HepG2 (cell line): ENCODE data around the gene COL4A2. TPM values are rescaled to one million over a fixed set of nuclear protein-coding genes. Genes with fewer than 3 reads are reported as not detected.
A peak's percentile ranks its signal among the peaks of the same experiment; 100 is the strongest.

Source experiments
- ATAC-seq: fragments of 200-7000 bp; cut with Tn5 transposase; 3 replicates; pipeline ENCODE4 v1.9.1; 2020; ENCODE audit warnings: mild to moderate bottlenecking, moderate library complexity
- BruUV-seq: library from RNA; stranded (reverse); fragments of 400-500 nt; replicated peaks from 2 replicates; lab custom pipeline; 2021; lab: Mats Ljungman, UMichigan
- CTCF ChIA-PET: fragments of 300-600 bp; formaldehyde crosslinking; extraction: SDS; loops from one replicate; lab custom pipeline; 2021; ENCODE audit warnings: low total read pairs, inconsistent platforms, low intra/inter-chr PET ratio; lab: Yijun Ruan, JAX
- POLR2A ChIA-PET: fragments of 350-600 bp; sonication (Branson Sonifier 250); formaldehyde crosslinking; loops from one replicate; lab custom pipeline; 2020; ENCODE audit warnings: antibody characterized with exemption, inconsistent platforms; lab: Yijun Ruan, JAX
- DNase-seq: peaks from one replicate; pipeline ENCODE4 v3.0.0-alpha.2; 2015; ENCODE audit warnings: low spot score
- FAIRE-seq: peaks from 3 replicates; lab custom pipeline; 2011; peaks lifted over from hg19 to GRCh38; lab: Jason Lieb, UNC
- H2AFZ ChIP-seq: one replicate; pipeline ENCODE4 v1.6.1; 2011; ENCODE audit warnings: low read length, inconsistent platforms
- H3K27ac ChIP-seq: fragments of 300-600 bp; 3 replicates; pipeline ENCODE4 v1.8.0; 2011; ENCODE audit warnings: mixed run types, mild to moderate bottlenecking, mixed read lengths, low read length, inconsistent platforms; ENCODE audit not compliant: insufficient read depth; ENCODE audit errors: extremely low read length
- H3K27me3 ChIP-seq, 2 experiments: fragments of 200-600 bp in 1 of 2; 2 replicates in 1 of 2; 3 replicates in 1 of 2; pipeline versions ENCODE4 v1.6.0 to v1.8.0; 2011; ENCODE audit warnings: low read length in 2 of 2, mild to moderate bottlenecking in 2 of 2, moderate library complexity in 2 of 2, inconsistent platforms in 1 of 2; ENCODE audit not compliant: insufficient read depth in 2 of 2, control insufficient read depth in 1 of 2
- H3K36me3 ChIP-seq, 2 experiments: fragments of 200-600 bp in 1 of 2; replicated peaks in 1 of 2; 2 replicates in 1 of 2; 3 replicates in 1 of 2; pipeline versions ENCODE4 v1.5.1 to v1.8.0; 2011; ENCODE audit warnings: low read length in 2 of 2, inconsistent platforms in 1 of 2; ENCODE audit not compliant: insufficient read depth in 2 of 2, control insufficient read depth in 1 of 2
- H3K4me1 ChIP-seq: 2 replicates; pipeline ENCODE4 v1.5.1; 2012; ENCODE audit warnings: low read length, inconsistent platforms; ENCODE audit not compliant: insufficient read depth
- H3K4me2 ChIP-seq: 2 replicates; pipeline ENCODE4 v1.6.0; 2011; ENCODE audit warnings: low read depth, low read length, inconsistent platforms
- H3K4me3 ChIP-seq, 3 experiments: fragments of 200-600 bp in 1 of 3; sonication (generic), shearing (Covaris generic) in 1 of 3; replicated peaks in 1 of 3; 2 replicates each; pipeline ENCODE4 v1.5.1; 2011 to 2016; ENCODE audit warnings: low read length in 3 of 3, inconsistent platforms in 2 of 3, low read depth in 2 of 3, mild to moderate bottlenecking in 2 of 3, control low read depth in 1 of 3, mixed read lengths in 1 of 3; ENCODE audit not compliant: insufficient read depth in 1 of 3
- H3K79me2 ChIP-seq: one replicate; pipeline ENCODE4 v1.6.1; 2011; ENCODE audit warnings: low read length, inconsistent platforms; ENCODE audit not compliant: insufficient read depth
- H3K9ac ChIP-seq: 2 replicates; pipeline ENCODE4 v1.6.0; 2011; ENCODE audit warnings: mild to moderate bottlenecking, low read depth, low read length, inconsistent platforms; ENCODE audit not compliant: insufficient read depth
- H3K9me3 ChIP-seq: 2 replicates; pipeline ENCODE4 v1.5.1; 2012; ENCODE audit warnings: mild to moderate bottlenecking, low read length
- H4K20me1 ChIP-seq: 2 replicates; pipeline ENCODE4 v1.6.0; 2011; ENCODE audit warnings: inconsistent platforms, mild to moderate bottlenecking, low read length, moderate library complexity; ENCODE audit not compliant: insufficient read depth
- BCL6 ChIP-seq: IDR thresholded peaks from 2 replicates; pipeline ENCODE4 v1.6.1; 2016; ENCODE audit warnings: missing genetic modification reagents, missing compliant biosample characterization
- HNF4A ChIP-seq: sonication (generic); formaldehyde crosslinking; IDR thresholded peaks from 2 replicates; pipeline ENCODE4 v1.4.0; 2020; ENCODE audit warnings: missing genetic modification reagents
- IRF2 ChIP-seq: IDR thresholded peaks from 2 replicates; pipeline ENCODE4 v1.6.1; 2018; ENCODE audit warnings: missing genetic modification reagents, missing compliant biosample characterization
- NFKB2 ChIP-seq: sonication (generic); formaldehyde crosslinking; IDR thresholded peaks from 2 replicates; pipeline ENCODE4 v1.4.0; 2020; ENCODE audit warnings: missing genetic modification reagents, borderline replicate concordance
- NR2C2 ChIP-seq: sonication (generic); formaldehyde crosslinking; IDR thresholded peaks from 2 replicates; pipeline ENCODE4 v1.4.0; 2020; ENCODE audit warnings: missing genetic modification reagents, mild to moderate bottlenecking, moderate library complexity, borderline replicate concordance
- ONECUT2 ChIP-seq: sonication (generic); formaldehyde crosslinking; IDR thresholded peaks from 2 replicates; pipeline ENCODE4 v1.4.0; 2020; ENCODE audit warnings: missing genetic modification reagents
- TEAD2 ChIP-seq: sonication (generic); formaldehyde crosslinking; IDR thresholded peaks from 2 replicates; pipeline ENCODE4 v1.9.0; 2021; ENCODE audit warnings: missing genetic modification reagents
- ZNF138 ChIP-seq: sonication (generic); formaldehyde crosslinking; IDR thresholded peaks from 2 replicates; pipeline ENCODE4 v1.5.0; 2020; ENCODE audit warnings: mild to moderate bottlenecking, low read depth, missing genetic modification reagents
- ZNF33B ChIP-seq: sonication (generic); formaldehyde crosslinking; IDR thresholded peaks from 2 replicates; pipeline ENCODE4 v1.5.1; 2020; ENCODE audit warnings: mild to moderate bottlenecking, missing genetic modification reagents
- ZNF431 ChIP-seq: sonication (generic); formaldehyde crosslinking; IDR thresholded peaks from 2 replicates; pipeline ENCODE4 v1.9.0; 2022; ENCODE audit warnings: missing genetic modification reagents, low read depth, mild to moderate bottlenecking, borderline replicate concordance
- ZNF572 ChIP-seq: sonication (generic); formaldehyde crosslinking; IDR thresholded peaks from 2 replicates; pipeline ENCODE4 v1.5.1; 2020; ENCODE audit warnings: mild to moderate bottlenecking, missing genetic modification reagents
- WGBS: methylation state at CpG from one replicate; pipeline ENCODE4 v1.1.6; 2017; ENCODE audit warnings: low lambda C conversion rate; 5-methylcytosine and 5-hydroxymethylcytosine counted together
- in situ Hi-C: cut with HindIII; loops from 2 replicates; pipeline ENCODE4 v1.10.0; 2017; ENCODE audit warnings: low pct_unique_long_range_greater_than_20kb; ENCODE audit not compliant: extremely low pct_ligation_motif_present
- intact Hi-C: fragments of 100-400 bp; cut with micrococcal nuclease; formaldehyde crosslinking; loops from one replicate; pipeline ENCODE4 v1.10.0; 2022; ENCODE audit not compliant: unreplicated experiment
- polyA plus RNA-seq, 8 experiments: library from polyadenylated mRNA; depleted of rRNA in 3 of 8; stranded (reverse) in 7 of 8; unstranded in 1 of 8; fragments of >200 nt; fragmentation: Illumina TruSeq in 4 of 8; extraction: Trizol in 4 of 8; gene quantifications; 2 replicates each; pipeline versions ENCODE4 v1.2.1 to v1.2.3, GENCODE V29; 2011 to 2016; ENCODE audit warnings: low read depth in 4 of 8, missing spikeins in 1 of 8, mixed read lengths in 1 of 8; ENCODE audit not compliant: insufficient read depth in 1 of 8
- total RNA-seq, 5 experiments: library from RNA; depleted of rRNA; stranded (reverse); fragments of >200 nt; fragmentation: Illumina TruSeq; extraction: Trizol; gene quantifications; 2 replicates each; pipeline ENCODE4 v1.2.3, GENCODE V29; 2016; ENCODE audit warnings: low read depth in 1 of 5
- TF ChIP-seq, protein P1 (sequence below): sonication (generic); formaldehyde crosslinking; IDR thresholded peaks from 2 replicates; pipeline ENCODE4 v1.5.0; 2020; ENCODE audit warnings: mild to moderate bottlenecking, low read depth, missing genetic modification reagents, borderline replicate concordance
- TF ChIP-seq, protein P2 (sequence below): sonication (generic); formaldehyde crosslinking; IDR thresholded peaks from 2 replicates; pipeline ENCODE4 v1.4.0; 2020; ENCODE audit warnings: missing genetic modification reagents
- TF ChIP-seq, protein P3 (sequence below): sonication (generic); formaldehyde crosslinking; conservative IDR thresholded peaks from 2 replicates; pipeline ENCODE4 v1.8.0; 2022; ENCODE audit warnings: mild to moderate bottlenecking, moderate library complexity, missing genetic modification reagents

COL4A2 gene
- total and polyA plus RNA-seq, 2 of the 13 experiments (the other 11 are each of a cell fraction or from before 2014, with no cell fraction given): 0.22 to 1.9 TPM

DNA sequence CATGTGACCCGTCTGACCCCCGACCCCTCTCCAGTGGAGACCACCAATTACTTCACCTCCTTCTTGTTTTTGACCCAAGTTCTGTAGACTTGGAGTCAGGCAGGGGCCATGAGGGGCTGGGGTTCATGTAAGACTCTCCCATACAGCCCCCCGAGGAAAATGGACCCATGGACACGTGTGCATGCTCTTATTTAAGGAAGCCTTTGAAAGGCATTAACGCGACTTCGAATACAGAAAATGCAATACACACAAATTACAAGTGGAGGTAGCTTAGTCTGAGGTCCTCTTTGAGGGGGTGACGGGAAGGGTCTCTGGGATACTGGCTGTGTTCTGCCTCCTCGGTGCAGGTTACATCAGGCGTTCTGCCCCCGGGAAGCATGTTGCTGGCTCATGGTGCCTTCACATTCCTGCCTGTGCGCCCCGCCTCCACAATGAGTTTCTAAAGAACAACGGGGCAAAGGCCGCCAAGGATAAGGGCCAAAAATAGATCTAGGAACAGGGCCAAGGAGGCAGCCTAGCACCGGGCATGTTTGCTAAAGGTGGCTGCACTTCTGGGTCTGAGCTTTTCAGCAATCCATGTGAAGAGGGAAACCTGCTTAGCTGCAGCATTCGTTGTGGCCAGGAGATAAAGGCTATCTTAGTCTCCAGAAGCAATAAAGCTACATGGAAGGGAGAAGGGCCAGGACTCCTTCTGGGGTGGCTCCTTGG is 199.9 kb downstream of the COL4A2 start:
- in situ Hi-C loops (no loop called here), intact Hi-C loops (no loop called here)
- H3K27ac ChIP-seq: no peak overlapping the region
- H3K79me2 ChIP-seq: no peaks in the 10 kb centered on the region
- DNase-seq: no peak
- BruUV-seq: no TSS peak
- FAIRE-seq: no peak
- no peaks in the 10 kb centered on the region for H3K27me3 ChIP-seq
- H3K4me3 ChIP-seq: peak overlapping the region in 1 of 3 experiments; percentile 36; a peak in 1 of 6 replicates
- TF ChIP-seq NR2C2 (CRISPR knock-in tag): no peak
- TF ChIP-seq BCL6 (CRISPR knock-in tag): peak; percentile 74
- TF ChIP-seq ZNF431: no peak
- TF ChIP-seq HNF4A (CRISPR knock-in tag): 0 out of 2 replicates have a peak, but pooled peaks have one; percentile 8
- TF ChIP-seq, protein P1, sequence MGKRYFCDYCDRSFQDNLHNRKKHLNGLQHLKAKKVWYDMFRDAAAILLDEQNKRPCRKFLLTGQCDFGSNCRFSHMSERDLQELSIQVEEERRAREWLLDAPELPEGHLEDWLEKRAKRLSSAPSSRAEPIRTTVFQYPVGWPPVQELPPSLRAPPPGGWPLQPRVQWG: no peak
- peak; percentile 20; the same call in 2 of the 3 replicates for ATAC-seq
- CTCF ChIA-PET: no interaction called here
- H3K36me3 ChIP-seq: no peaks in the 10 kb centered on the region
- peak overlapping the region; percentile 58 for H3K4me2 ChIP-seq
- POLR2A ChIA-PET: no interaction called here
- 22% methylated on average over 17 of the region's 17 CpGs for WGBS
- no peak overlapping the region for H3K9ac ChIP-seq
- H2AFZ ChIP-seq: no peak overlapping the region
- no peaks in the 10 kb centered on the region for H4K20me1 ChIP-seq
- H3K4me1 ChIP-seq: peaks cover 41% of the 10 kb centered on the region
- H3K9me3 ChIP-seq: no peaks in the 10 kb centered on the region

GRCh38 chr13:110507678-110508381 is 200.7 kb downstream of the COL4A2 start:
- no peak for FAIRE-seq
- in situ Hi-C loops: no loop called here
- Histone ChIP-seq H3K79me2 (no peaks in the 10 kb centered on the region), H3K4me3 (no peak overlapping the region), H3K27me3 (no peaks in the 10 kb centered on the region), H3K9me3 (no peaks in the 10 kb centered on the region), H3K4me2 (no peak overlapping the region), H3K36me3 (no peaks in the 10 kb centered on the region), H3K27ac (no peak overlapping the region), H3K9ac (no peak overlapping the region), H4K20me1 (no peaks in the 10 kb centered on the region), H3K4me1 (peaks cover 41% of the 10 kb centered on the region), H2AFZ (no peak overlapping the region)
- no TSS peak for BruUV-seq
- over 99% methylated on average over 15 of the region's 23 CpGs for WGBS
- intact Hi-C loops: no loop called here
- DNase-seq: no peak
- POLR2A ChIA-PET: no interaction called here
- CTCF ChIA-PET: no interaction called here
- peak; percentile 14; the same call in 2 of the 3 replicates for ATAC-seq
- TF ChIP-seq IRF2: no peak
- TF ChIP-seq ONECUT2 (CRISPR knock-in tag): no peak
- no peak for TF ChIP-seq ZNF572 (CRISPR knock-in tag)
- TF ChIP-seq, protein P2, sequence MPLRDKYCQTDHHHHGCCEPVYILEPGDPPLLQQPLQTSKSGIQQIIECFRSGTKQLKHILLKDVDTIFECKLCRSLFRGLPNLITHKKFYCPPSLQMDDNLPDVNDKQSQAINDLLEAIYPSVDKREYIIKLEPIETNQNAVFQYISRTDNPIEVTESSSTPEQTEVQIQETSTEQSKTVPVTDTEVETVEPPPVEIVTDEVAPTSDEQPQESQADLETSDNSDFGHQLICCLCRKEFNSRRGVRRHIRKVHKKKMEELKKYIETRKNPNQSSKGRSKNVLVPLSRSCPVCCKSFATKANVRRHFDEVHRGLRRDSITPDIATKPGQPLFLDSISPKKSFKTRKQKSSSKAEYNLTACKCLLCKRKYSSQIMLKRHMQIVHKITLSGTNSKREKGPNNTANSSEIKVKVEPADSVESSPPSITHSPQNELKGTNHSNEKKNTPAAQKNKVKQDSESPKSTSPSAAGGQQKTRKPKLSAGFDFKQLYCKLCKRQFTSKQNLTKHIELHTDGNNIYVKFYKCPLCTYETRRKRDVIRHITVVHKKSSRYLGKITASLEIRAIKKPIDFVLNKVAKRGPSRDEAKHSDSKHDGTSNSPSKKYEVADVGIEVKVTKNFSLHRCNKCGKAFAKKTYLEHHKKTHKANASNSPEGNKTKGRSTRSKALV (CRISPR knock-in tag): no peak
- TF ChIP-seq, protein P3, sequence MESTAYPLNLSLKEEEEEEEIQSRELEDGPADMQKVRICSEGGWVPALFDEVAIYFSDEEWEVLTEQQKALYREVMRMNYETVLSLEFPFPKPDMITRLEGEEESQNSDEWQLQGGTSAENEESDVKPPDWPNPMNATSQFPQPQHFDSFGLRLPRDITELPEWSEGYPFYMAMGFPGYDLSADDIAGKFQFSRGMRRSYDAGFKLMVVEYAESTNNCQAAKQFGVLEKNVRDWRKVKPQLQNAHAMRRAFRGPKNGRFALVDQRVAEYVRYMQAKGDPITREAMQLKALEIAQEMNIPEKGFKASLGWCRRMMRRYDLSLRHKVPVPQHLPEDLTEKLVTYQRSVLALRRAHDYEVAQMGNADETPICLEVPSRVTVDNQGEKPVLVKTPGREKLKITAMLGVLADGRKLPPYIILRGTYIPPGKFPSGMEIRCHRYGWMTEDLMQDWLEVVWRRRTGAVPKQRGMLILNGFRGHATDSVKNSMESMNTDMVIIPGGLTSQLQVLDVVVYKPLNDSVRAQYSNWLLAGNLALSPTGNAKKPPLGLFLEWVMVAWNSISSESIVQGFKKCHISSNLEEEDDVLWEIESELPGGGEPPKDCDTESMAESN (CRISPR knock-in tag): no peak
- no peak for TF ChIP-seq ZNF138
- TF ChIP-seq TEAD2 (CRISPR knock-in tag): no peak
- no peak for TF ChIP-seq NFKB2 (CRISPR knock-in tag)
- no peak for TF ChIP-seq ZNF33B (CRISPR knock-in tag)
